Right lobe of liver (tissue), 4 donors: Measurements from ENCODE around the gene DPAGT1.

Source experiments
- CTCF ChIP-seq, 4 donors: fragments of 200-600 bp in 3 of 4; fragments of 450-650 bp in 1 of 4; IDR thresholded peaks; one replicate each; pipeline versions ENCODE4 v1.5.1 to v1.8.0; 2016 to 2022; ENCODE audit warnings: antibody characterized with exemption in 4 of 4, mild to moderate bottlenecking in 2 of 4
- POLR2A ChIP-seq: fragments of 450-650 bp; IDR thresholded peaks from one replicate; pipeline ENCODE4 v1.6.1; 2017; ENCODE audit warnings: antibody characterized with exemption, mild to moderate bottlenecking
- donor health status: DM: no; HTN: no; CAD: no.
- donor health status: DM: no; HTN: no; CAD: no.
- donor health status: DM: no; HTN: yes; CAD: no.

GRCh38 chr11:119088406-119088805 lies 13.2 kb downstream of the DPAGT1 start:
- TF ChIP-seq CTCF (IDR thresholded peaks at IDR 0.05) (no peak), POLR2A (no peak)
